Neural progenitor cell (in vitro differentiated cells): ENCODE data around the gene EFCAB8. TPM values are rescaled to one million over a fixed set of nuclear protein-coding genes. Genes with fewer than 3 reads are reported as not detected.

Experiments used
- DNase-seq: peaks from one replicate; pipeline ENCODE4 v3.0.0-alpha.2; 2016; ENCODE audit warnings: low spot score
- H2AFZ ChIP-seq: fragments of 200-600 bp; sonication (generic); replicated peaks from 2 replicates; pipeline ENCODE4 v1.6.1; 2016; ENCODE audit warnings: antibody characterized with exemption
- H3F3A ChIP-seq: fragments of 200-600 bp; sonication (generic); 2 replicates; pipeline ENCODE4 v1.6.1; 2016; ENCODE audit warnings: antibody characterized with exemption, low read depth
- H3K27ac ChIP-seq: fragments of 200-600 bp; sonication (generic); 2 replicates; pipeline ENCODE4 v1.5.1; 2016; ENCODE audit warnings: mild to moderate bottlenecking
- H3K27me3 ChIP-seq: fragments of 200-600 bp; sonication (generic); 2 replicates; pipeline ENCODE4 v1.6.1; 2016; ENCODE audit warnings: mild to moderate bottlenecking, moderate library complexity
- H3K36me3 ChIP-seq: fragments of 200-600 bp; sonication (generic); 2 replicates; pipeline ENCODE4 v1.5.1; 2016
- H3K4me1 ChIP-seq: fragments of 200-600 bp; sonication (generic); 2 replicates; pipeline ENCODE4 v1.6.1; 2016; ENCODE audit warnings: mixed run types
- H3K4me2 ChIP-seq: fragments of 200-600 bp; sonication (generic); 2 replicates; pipeline ENCODE4 v1.6.1; 2016
- H3K4me3 ChIP-seq: fragments of 200-600 bp; sonication (generic); 2 replicates; pipeline ENCODE4 v1.5.1; 2016
- H3K79me2 ChIP-seq: fragments of 200-600 bp; sonication (generic); 2 replicates; pipeline ENCODE4 v1.6.1; 2016; ENCODE audit warnings: low read depth
- H3K9ac ChIP-seq: fragments of 200-600 bp; sonication (generic); 2 replicates; pipeline ENCODE4 v1.6.1; 2016
- H3K9me3 ChIP-seq: fragments of 200-600 bp; sonication (generic); 2 replicates; pipeline ENCODE4 v1.5.1; 2016; ENCODE audit warnings: low read depth
- H4K20me1 ChIP-seq: fragments of 200-600 bp; sonication (generic); 2 replicates; pipeline ENCODE4 v1.6.1; 2016; ENCODE audit warnings: low read depth
- H3K27ac Mint-ChIP-seq: 3 replicates; pipeline ENCODE4 v1.8.0; 2021; ENCODE audit warnings: mixed read lengths
- H3K27me3 Mint-ChIP-seq: 2 replicates; pipeline ENCODE4 v1.8.0; 2022; ENCODE audit warnings: low read depth, mild to moderate bottlenecking, inconsistent platforms, moderate library complexity, mixed read lengths; ENCODE audit not compliant: insufficient read depth
- H3K36me3 Mint-ChIP-seq: 3 replicates; pipeline ENCODE4 v1.8.0; 2021; ENCODE audit warnings: mixed read lengths
- H3K4me1 Mint-ChIP-seq: 3 replicates; pipeline ENCODE4 v1.8.0; 2021; ENCODE audit warnings: mixed read lengths
- H3K4me3 Mint-ChIP-seq: 3 replicates; pipeline ENCODE4 v1.8.0; 2021; ENCODE audit warnings: mild to moderate bottlenecking, moderate library complexity, mixed read lengths
- H3K9me3 Mint-ChIP-seq: 3 replicates; pipeline ENCODE4 v1.8.0; 2020; ENCODE audit warnings: mixed read lengths
- CTCF ChIP-seq: fragments of 200-600 bp; sonication (generic); IDR thresholded peaks from 2 replicates; pipeline ENCODE4 v1.5.1; 2017; ENCODE audit warnings: antibody characterized with exemption, mild to moderate bottlenecking
- EZH2 ChIP-seq: fragments of 200-600 bp; sonication (generic); IDR thresholded peaks from 2 replicates; pipeline ENCODE4 v1.6.1; 2017; ENCODE audit warnings: antibody characterized with exemption, mild to moderate bottlenecking, moderate library complexity
- EZH2phosphoT487 ChIP-seq: fragments of 200-600 bp; sonication (generic); IDR thresholded peaks from 2 replicates; pipeline ENCODE4 v1.6.1; 2017; ENCODE audit warnings: antibody characterized with exemption
- total RNA-seq: library from RNA; depleted of rRNA; stranded (reverse); fragments of >200 nt; gene quantifications from 2 replicates; pipeline ENCODE4 v1.2.3, GENCODE V29; 2015; ENCODE audit warnings: low replicate concordance

Gene EFCAB8
- total RNA-seq, 1 donor from 2014 or later: not detected

- Mint-ChIP-seq H3K4me1 (peaks cover 4% of the 10 kb centered on the region), H3K9me3 (peaks cover 2% of the 10 kb centered on the region), H3K4me3 (no peak overlapping the region), H3K27ac (peak overlapping the region; percentile 37), H3K36me3 (no peaks in the 10 kb centered on the region), H3K27me3 (peaks cover 11% of the 10 kb centered on the region)
- no peaks in the 10 kb centered on the region for H3K27me3 ChIP-seq
- H3K9me3 ChIP-seq: no peaks in the 10 kb centered on the region
- no peak overlapping the region for H2AFZ ChIP-seq
- H3K4me3 ChIP-seq: no peak overlapping the region
- no peak for DNase-seq
- H3K79me2 ChIP-seq: no peaks in the 10 kb centered on the region
- H3K4me1 ChIP-seq: no peaks in the 10 kb centered on the region
- H3K36me3 ChIP-seq: no peaks in the 10 kb centered on the region
- no peak overlapping the region for H3K4me2 ChIP-seq
- H3F3A ChIP-seq: no peaks in the 10 kb centered on the region
- no peak overlapping the region for H3K9ac ChIP-seq
- H3K27ac ChIP-seq: no peak overlapping the region
- no peak for TF ChIP-seq CTCF
- TF ChIP-seq EZH2: no peak
- no peak for TF ChIP-seq EZH2phosphoT487
- H4K20me1 ChIP-seq: no peaks in the 10 kb centered on the region
These were observed 142.2 kb downstream of the EFCAB8 start for GRCh38 chr20:33000802-33001466.

- no peak for DNase-seq
- Mint-ChIP-seq H3K4me1 (peaks cover 6% of the 10 kb centered on the region), H3K27ac (peak overlapping the region; percentile 5), H3K36me3 (no peaks in the 10 kb centered on the region), H3K9me3 (peaks cover 2% of the 10 kb centered on the region), H3K27me3 (peaks cover 14% of the 10 kb centered on the region), H3K4me3 (no peak overlapping the region)
- H3K36me3 ChIP-seq: no peaks in the 10 kb centered on the region
- H4K20me1 ChIP-seq: no peaks in the 10 kb centered on the region
- H3K4me1 ChIP-seq: no peaks in the 10 kb centered on the region
- H3K79me2 ChIP-seq: no peaks in the 10 kb centered on the region
- no peak overlapping the region for H2AFZ ChIP-seq
- H3K9me3 ChIP-seq: no peaks in the 10 kb centered on the region
- H3K27ac ChIP-seq: no peak overlapping the region
- H3K4me2 ChIP-seq: no peak overlapping the region
- H3K27me3 ChIP-seq: no peaks in the 10 kb centered on the region
- H3F3A ChIP-seq: no peaks in the 10 kb centered on the region
- no peak overlapping the region for H3K9ac ChIP-seq
- H3K4me3 ChIP-seq: no peak overlapping the region
- TF ChIP-seq CTCF: no peak
- TF ChIP-seq EZH2phosphoT487: no peak
- no peak for TF ChIP-seq EZH2
These were observed 143.5 kb downstream of the EFCAB8 start for GRCh38 chr20:33002087-33002808.

GRCh38 chr20:33004141-33004751 is 145.5 kb downstream of the EFCAB8 start, which contains the start of gene SUN5:
Gene SUN5 (minus strand): TSS chr20:33004433. CDS start chr20:33004340, 93 bp downstream.
- TF ChIP-seq EZH2 (no peak), EZH2phosphoT487 (no peak), CTCF (no peak)
- H3K4me2 ChIP-seq: no peak within 1 kb of the TSS
- no peaks in the 10 kb centered on the region for H3K27me3 ChIP-seq
- H3K27ac Mint-ChIP-seq: no peak within 1 kb of the TSS
- peaks cover 18% of the 10 kb centered on the region for H3K27me3 Mint-ChIP-seq
- no peaks in the 10 kb centered on the region for H3K9me3 ChIP-seq
- no peaks in the 10 kb centered on the region for H3F3A ChIP-seq
- no peak within 1 kb of the TSS for H3K27ac ChIP-seq
- H2AFZ ChIP-seq: no peak within 1 kb of the TSS
- H3K36me3 ChIP-seq: no peaks in the 10 kb centered on the region
- DNase-seq: no peak
- no peak within 1 kb of the TSS for H3K4me3 Mint-ChIP-seq
- no peaks in the 10 kb centered on the region for H3K4me1 ChIP-seq
- H3K36me3 Mint-ChIP-seq: no peaks in the 10 kb centered on the region
- no peak within 1 kb of the TSS for H3K9ac ChIP-seq
- peaks cover 14% of the 10 kb centered on the region for H3K4me1 Mint-ChIP-seq
- no peaks in the 10 kb centered on the region for H3K79me2 ChIP-seq
- H3K4me3 ChIP-seq: no peak within 1 kb of the TSS
- peaks cover 2% of the 10 kb centered on the region for H3K9me3 Mint-ChIP-seq
- H4K20me1 ChIP-seq: no peaks in the 10 kb centered on the region
